H9 (cell line): ENCODE data around the gene MON2. TPM values are rescaled to one million over a fixed set of nuclear protein-coding genes. Genes with fewer than 3 reads are reported as not detected.

ENCODE experiments used
- DNase-seq: peaks from one replicate; pipeline ENCODE4 v3.0.0-alpha.2; 2017
- H2AFZ ChIP-seq: one replicate; pipeline ENCODE4 v1.6.1; 2013; ENCODE audit warnings: mild to moderate bottlenecking, low read length, control low read depth, moderate library complexity
- H2AK5ac ChIP-seq: 2 replicates; pipeline ENCODE4 v1.6.1; 2013; ENCODE audit warnings: low read length, control low read depth, mixed read lengths; ENCODE audit not compliant: insufficient read length
- H2BK120ac ChIP-seq: one replicate; pipeline ENCODE4 v1.6.1; 2013; ENCODE audit warnings: low read depth, mild to moderate bottlenecking, low read length, control low read depth, inconsistent platforms; ENCODE audit not compliant: poor library complexity, severe bottlenecking
- H2BK12ac ChIP-seq: 2 replicates; pipeline ENCODE4 v1.6.1; 2013; ENCODE audit warnings: low read length, control low read depth, mixed read lengths, low read depth; ENCODE audit not compliant: insufficient read length
- H2BK15ac ChIP-seq: 2 replicates; pipeline ENCODE4 v1.6.1; 2013; ENCODE audit warnings: low read depth, low read length, control low read depth
- H2BK20ac ChIP-seq: one replicate; pipeline ENCODE4 v1.6.1; 2013; ENCODE audit warnings: low read depth, mild to moderate bottlenecking, low read length, control low read depth, inconsistent platforms; ENCODE audit not compliant: poor library complexity, severe bottlenecking
- H2BK5ac ChIP-seq: 2 replicates; pipeline ENCODE4 v1.6.1; 2013; ENCODE audit warnings: low read length, control low read depth, mixed read lengths; ENCODE audit not compliant: insufficient read length
- H3K14ac ChIP-seq: 2 replicates; pipeline ENCODE4 v1.6.1; 2013; ENCODE audit warnings: low read length, control low read depth; ENCODE audit not compliant: insufficient read depth
- H3K18ac ChIP-seq: 2 replicates; pipeline ENCODE4 v1.6.1; 2013; ENCODE audit warnings: low read depth, mild to moderate bottlenecking, mixed read lengths, low read length, control low read depth; ENCODE audit not compliant: insufficient read length
- H3K23ac ChIP-seq: 2 replicates; pipeline ENCODE4 v1.6.1; 2013; ENCODE audit warnings: low read length, control low read depth, mixed read lengths, low read depth; ENCODE audit not compliant: insufficient read length
- H3K23me2 ChIP-seq: 2 replicates; pipeline ENCODE4 v1.6.1; 2013; ENCODE audit warnings: low read depth, mild to moderate bottlenecking, mixed read lengths, low read length, control low read depth; ENCODE audit not compliant: insufficient read length, poor library complexity, severe bottlenecking
- H3K27ac ChIP-seq: 2 replicates; pipeline ENCODE4 v1.5.1; 2013; ENCODE audit warnings: low read length, control low read depth, mixed read lengths, low read depth; ENCODE audit not compliant: insufficient read length
- H3K27me3 ChIP-seq: 2 replicates; pipeline ENCODE4 v1.6.1; 2013; ENCODE audit warnings: low read length, control low read depth, inconsistent platforms; ENCODE audit not compliant: insufficient read depth
- H3K4ac ChIP-seq: 2 replicates; pipeline ENCODE4 v1.6.1; 2013; ENCODE audit warnings: low read depth, mild to moderate bottlenecking, control low read depth, inconsistent platforms, low read length, moderate library complexity
- H3K4me1 ChIP-seq: 2 replicates; pipeline ENCODE4 v1.6.1; 2013; ENCODE audit warnings: low read length, control low read depth, inconsistent platforms; ENCODE audit not compliant: insufficient read depth
- H3K4me2 ChIP-seq: 2 replicates; pipeline ENCODE4 v1.6.1; 2013; ENCODE audit warnings: low read length, control low read depth, mixed read lengths; ENCODE audit not compliant: insufficient read length, insufficient read depth
- H3K56ac ChIP-seq: 2 replicates; pipeline ENCODE4 v1.6.1; 2013; ENCODE audit warnings: low read depth, mild to moderate bottlenecking, mixed read lengths, low read length, control low read depth; ENCODE audit not compliant: insufficient read length
- H3K79me1 ChIP-seq: 2 replicates; pipeline ENCODE4 v1.6.1; 2013; ENCODE audit warnings: low read depth, mild to moderate bottlenecking, moderate library complexity, low read length, control low read depth, inconsistent platforms; ENCODE audit not compliant: insufficient read depth, poor library complexity, severe bottlenecking
- H3K79me2 ChIP-seq: 2 replicates; pipeline ENCODE4 v1.6.1; 2013; ENCODE audit warnings: low read length, control low read depth, inconsistent platforms; ENCODE audit not compliant: insufficient read depth
- H3K9ac ChIP-seq: 2 replicates; pipeline ENCODE4 v1.6.1; 2013; ENCODE audit warnings: low read length, control low read depth, mixed read lengths; ENCODE audit not compliant: insufficient read length; ENCODE audit errors: extremely low read depth
- H3K9me3 ChIP-seq: one replicate; pipeline ENCODE4 v1.6.1; 2013; ENCODE audit warnings: low read depth, low read length, inconsistent platforms; ENCODE audit not compliant: control insufficient read depth
- H3T11ph ChIP-seq: one replicate; pipeline ENCODE4 v1.6.1; 2013; ENCODE audit warnings: mild to moderate bottlenecking, low read length, control low read depth, inconsistent platforms
- H4K20me1 ChIP-seq: one replicate; pipeline ENCODE4 v1.6.1; 2013; ENCODE audit not compliant: control insufficient read depth, insufficient read length, insufficient read depth
- H4K5ac ChIP-seq: 2 replicates; pipeline ENCODE4 v1.6.1; 2013; ENCODE audit warnings: low read depth, mild to moderate bottlenecking, mixed read lengths, low read length, control low read depth; ENCODE audit not compliant: insufficient read length
- H4K8ac ChIP-seq: replicated peaks from 2 replicates; pipeline ENCODE4 v1.6.1; 2013; ENCODE audit warnings: low read length, control low read depth, mixed read lengths, low read depth; ENCODE audit not compliant: insufficient read length
- H4K91ac ChIP-seq: 2 replicates; pipeline ENCODE4 v1.6.1; 2013; ENCODE audit warnings: low read depth, mild to moderate bottlenecking, moderate library complexity, mixed read lengths, low read length, control low read depth; ENCODE audit not compliant: insufficient read length
- H3K27ac Mint-ChIP-seq, 3 experiments: 2 replicates in 2 of 3; 3 replicates in 1 of 3; pipeline ENCODE4 v1.8.0; 2020 to 2021; ENCODE audit warnings: mixed read lengths in 3 of 3, mild to moderate bottlenecking in 1 of 3, moderate library complexity in 1 of 3
- H3K27me3 Mint-ChIP-seq: 2 replicates; pipeline ENCODE4 v1.8.0; 2021; ENCODE audit warnings: low read depth, mild to moderate bottlenecking, moderate library complexity, mixed read lengths
- H3K36me3 Mint-ChIP-seq, 3 experiments: 2 replicates in 2 of 3; 3 replicates in 1 of 3; pipeline ENCODE4 v1.8.0; 2020 to 2021; ENCODE audit warnings: low read depth in 3 of 3, mixed read lengths in 3 of 3; ENCODE audit not compliant: insufficient read depth in 1 of 3
- H3K4me1 Mint-ChIP-seq, 2 experiments: 2 replicates each; pipeline ENCODE4 v1.8.0; 2020; ENCODE audit warnings: mixed read lengths in 2 of 2
- H3K4me3 Mint-ChIP-seq, 2 experiments: 2 replicates in 1 of 2; 3 replicates in 1 of 2; pipeline ENCODE4 v1.8.0; 2020 to 2021; ENCODE audit warnings: mild to moderate bottlenecking in 2 of 2, mixed read lengths in 2 of 2, moderate library complexity in 1 of 2
- H3K9me3 Mint-ChIP-seq, 2 experiments: 2 replicates in 1 of 2; 3 replicates in 1 of 2; pipeline ENCODE4 v1.8.0; 2020; ENCODE audit warnings: mild to moderate bottlenecking in 2 of 2, mixed read lengths in 2 of 2, moderate library complexity in 1 of 2
- CTCF ChIP-seq: fragments of 200-600 bp; sonication (generic); conservative IDR thresholded peaks from 3 replicates; pipeline ENCODE4 v1.8.0; 2021; ENCODE audit warnings: antibody characterized with exemption, mild to moderate bottlenecking
- WGBS: extraction: QIAGEN DNeasy Blood & Tissue Kit; methylation state at CpG from one replicate; pipeline ENCODE4 v1.1.7; 2013; ENCODE audit warnings: missing lambda C conversion rate, low lambda C conversion rate, mixed read lengths; ENCODE audit not compliant: insufficient read length; ENCODE audit errors: extremely low coverage; 5-methylcytosine and 5-hydroxymethylcytosine counted together
- total RNA-seq: library from RNA; stranded (reverse); gene quantifications from 2 replicates; pipeline ENCODE4 v1.2.1, GENCODE V29; 2021

Gene MON2
- total RNA-seq, 1 experiment from 2014 or later: 21.9 TPM

GRCh38 chr12:62537551-62537950 is 70.9 kb downstream of the MON2 start:
- WGBS: no CpG with 5 or more reads among the region's 2 CpGs
- no peak overlapping the region for H4K8ac ChIP-seq
- Mint-ChIP-seq H3K4me3 (no peak overlapping the region), H3K4me1 (no peaks in the 10 kb centered on the region), H3K27me3 (no peaks in the 10 kb centered on the region), H3K9me3 (no peaks in the 10 kb centered on the region), H3K27ac (no peak overlapping the region), H3K36me3 (peaks cover 7 to 28% (median 24%) of the 10 kb centered on the region in 3 experiments; a peak in 6 of 7 replicates)
- H3K4me2 ChIP-seq: no peak overlapping the region
- no peak overlapping the region for H2BK15ac ChIP-seq
- H3K4me1 ChIP-seq: no peaks in the 10 kb centered on the region
- H3K23ac ChIP-seq: no peak overlapping the region
- no peak overlapping the region for H2AFZ ChIP-seq
- H3K27ac ChIP-seq: no peak overlapping the region
- no peaks in the 10 kb centered on the region for H3K79me2 ChIP-seq
- no peaks in the 10 kb centered on the region for H3K23me2 ChIP-seq
- no peak overlapping the region for H3T11ph ChIP-seq
- H3K18ac ChIP-seq: no peak overlapping the region
- H3K9me3 ChIP-seq: no peaks in the 10 kb centered on the region
- H3K9ac ChIP-seq: no peak overlapping the region
- no peak overlapping the region for H3K56ac ChIP-seq
- no peak overlapping the region for H2BK5ac ChIP-seq
- H4K5ac ChIP-seq: no peak overlapping the region
- H2AK5ac ChIP-seq: no peak overlapping the region
- no peaks in the 10 kb centered on the region for H3K79me1 ChIP-seq
- no peak overlapping the region for H2BK20ac ChIP-seq
- no peak overlapping the region for H2BK12ac ChIP-seq
- no peak overlapping the region for H3K4ac ChIP-seq
- H4K91ac ChIP-seq: no peak overlapping the region
- no peak for DNase-seq
- H3K14ac ChIP-seq: no peak overlapping the region
- H3K27me3 ChIP-seq: no peaks in the 10 kb centered on the region
- H2BK120ac ChIP-seq: no peak overlapping the region
- no peaks in the 10 kb centered on the region for H4K20me1 ChIP-seq
- TF ChIP-seq CTCF: no peak
